Mesenteric fat pad (tissue), 1 donor: ENCODE measurements around the gene TMEM30A. TPM values are rescaled to one million over a fixed set of nuclear protein-coding genes. Genes with fewer than 3 reads are reported as not detected.

ENCODE experiments used
- DNase-seq: peaks from one replicate; pipeline ENCODE4 v3.0.0-alpha.2; 2020; ENCODE audit warnings: low spot score
- total RNA-seq: library from RNA; stranded (reverse); fragmentation: NEBNext Ultra II Directional; extraction: Animal tissue kit (Norgen Biotek cat#: 25700); gene quantifications from one replicate; pipeline ENCODE4 v1.2.1, GENCODE V29; 2021
- donor health status: DM: yes; HTN: yes; CAD: no.

The TMEM30A gene
- total RNA-seq, 1 donor from 2014 or later, result 109 TPM

- no peak for DNase-seq
Measured at GRCh38 chr6:75266716-75267291, 17.8 kb downstream of the TMEM30A start.

- DNase-seq, result no peak
Measured at GRCh38 chr6:75263401-75263750, 21.2 kb downstream of the TMEM30A start.

GRCh38 chr6:75262716-75263400 is 21.7 kb downstream of the TMEM30A start:
- no peak for DNase-seq

- no peak for DNase-seq
Measured at GRCh38 chr6:75261299-75261698, 23.3 kb downstream of the TMEM30A start.

GRCh38 chr6:75257343-75258087 is 27.1 kb downstream of the TMEM30A start:
- no peak for DNase-seq

GRCh38 chr6:75250552-75250951 is 34.0 kb downstream of the TMEM30A start:
- DNase-seq, result no peak

- no peak for DNase-seq
Measured at GRCh38 chr6:75249837-75250236, 34.8 kb downstream of the TMEM30A start.

GRCh38 chr6:75246386-75246785 is 38.2 kb downstream of the TMEM30A start:
- no peak for DNase-seq

GRCh38 chr6:75244063-75244584 is 40.5 kb downstream of the TMEM30A start:
- no peak for DNase-seq

- DNase-seq, result peak; percentile 93
Measured at GRCh38 chr6:75243333-75244062, 41.1 kb downstream of the TMEM30A start, which contains the start of gene COX7A2. COX7A2 (minus strand) TSS chr6:75243801; CDS start chr6:75243734, 67 bp downstream.

- DNase-seq, result no peak
Measured at GRCh38 chr6:75236630-75237029, 48.0 kb downstream of the TMEM30A start.

GRCh38 chr6:75235271-75235670 is 49.3 kb downstream of the TMEM30A start:
- DNase-seq, result no peak

- no peak for DNase-seq
Measured at GRCh38 chr6:75234126-75234865, 50.3 kb downstream of the TMEM30A start.

- DNase-seq, result no peak
Measured at GRCh38 chr6:75233092-75233615, 51.4 kb downstream of the TMEM30A start.

- DNase-seq, result no peak
Measured at GRCh38 chr6:75230484-75231325, 53.9 kb downstream of the TMEM30A start.

GRCh38 chr6:75224303-75224926 is 60.2 kb downstream of the TMEM30A start:
- no peak for DNase-seq

GRCh38 chr6:75223428-75223827 is 61.2 kb downstream of the TMEM30A start:
- DNase-seq, result no peak

GRCh38 chr6:75222261-75222660 is 62.3 kb downstream of the TMEM30A start:
- DNase-seq, result no peak

- DNase-seq, result no peak
Measured at GRCh38 chr6:75221116-75221515, 63.5 kb downstream of the TMEM30A start.
